DND-41 (cell line): Measurements from ENCODE around the gene PHACTR1.

Experiments used
- EZH2 ChIP-seq: IDR thresholded peaks from 3 replicates; pipeline ENCODE4 v1.6.1; 2012; ENCODE audit warnings: borderline replicate concordance, low read depth, mild to moderate bottlenecking, moderate library complexity, low read length, inconsistent platforms; ENCODE audit not compliant: severe bottlenecking
- TF ChIP-seq, protein P1 (sequence below): IDR thresholded peaks from 2 replicates; pipeline ENCODE4 v1.5.1; 2012; ENCODE audit warnings: borderline replicate concordance, low read length, moderate library complexity, mild to moderate bottlenecking; ENCODE audit not compliant: poor library complexity, severe bottlenecking; ENCODE audit errors: extremely low read depth

DNA sequence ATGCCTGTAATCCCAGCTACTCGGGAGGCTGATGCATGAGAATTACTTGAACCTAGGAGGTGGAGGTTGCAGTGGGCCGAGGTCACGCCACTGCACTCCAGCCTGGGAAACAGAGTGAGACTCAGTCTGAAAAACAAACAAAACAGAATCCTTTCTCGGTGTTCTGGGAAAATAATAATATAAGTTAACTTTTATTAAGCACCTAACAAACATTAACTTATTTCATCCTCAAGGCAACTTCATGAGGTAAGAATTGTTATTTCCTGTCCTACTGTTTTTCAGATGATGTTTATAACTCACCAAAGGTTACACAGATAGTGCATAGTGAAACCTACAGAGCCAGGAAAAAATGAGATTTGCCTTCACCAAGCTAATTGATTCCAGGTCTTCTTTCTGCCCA lies 221.4 kb downstream of the PHACTR1 start:
- TF ChIP-seq, protein P1, sequence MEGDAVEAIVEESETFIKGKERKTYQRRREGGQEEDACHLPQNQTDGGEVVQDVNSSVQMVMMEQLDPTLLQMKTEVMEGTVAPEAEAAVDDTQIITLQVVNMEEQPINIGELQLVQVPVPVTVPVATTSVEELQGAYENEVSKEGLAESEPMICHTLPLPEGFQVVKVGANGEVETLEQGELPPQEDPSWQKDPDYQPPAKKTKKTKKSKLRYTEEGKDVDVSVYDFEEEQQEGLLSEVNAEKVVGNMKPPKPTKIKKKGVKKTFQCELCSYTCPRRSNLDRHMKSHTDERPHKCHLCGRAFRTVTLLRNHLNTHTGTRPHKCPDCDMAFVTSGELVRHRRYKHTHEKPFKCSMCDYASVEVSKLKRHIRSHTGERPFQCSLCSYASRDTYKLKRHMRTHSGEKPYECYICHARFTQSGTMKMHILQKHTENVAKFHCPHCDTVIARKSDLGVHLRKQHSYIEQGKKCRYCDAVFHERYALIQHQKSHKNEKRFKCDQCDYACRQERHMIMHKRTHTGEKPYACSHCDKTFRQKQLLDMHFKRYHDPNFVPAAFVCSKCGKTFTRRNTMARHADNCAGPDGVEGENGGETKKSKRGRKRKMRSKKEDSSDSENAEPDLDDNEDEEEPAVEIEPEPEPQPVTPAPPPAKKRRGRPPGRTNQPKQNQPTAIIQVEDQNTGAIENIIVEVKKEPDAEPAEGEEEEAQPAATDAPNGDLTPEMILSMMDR: no peak
- TF ChIP-seq EZH2: no peak
